ENCODE results near the gene PTPN3. TPM values are rescaled to one million over a fixed set of nuclear protein-coding genes. Genes with fewer than 3 reads are reported as not detected.

The PTPN3 gene
- total and polyA plus RNA-seq, 4 donors, result 6.3 to 30.3 (median 23.5) TPM

DNA sequence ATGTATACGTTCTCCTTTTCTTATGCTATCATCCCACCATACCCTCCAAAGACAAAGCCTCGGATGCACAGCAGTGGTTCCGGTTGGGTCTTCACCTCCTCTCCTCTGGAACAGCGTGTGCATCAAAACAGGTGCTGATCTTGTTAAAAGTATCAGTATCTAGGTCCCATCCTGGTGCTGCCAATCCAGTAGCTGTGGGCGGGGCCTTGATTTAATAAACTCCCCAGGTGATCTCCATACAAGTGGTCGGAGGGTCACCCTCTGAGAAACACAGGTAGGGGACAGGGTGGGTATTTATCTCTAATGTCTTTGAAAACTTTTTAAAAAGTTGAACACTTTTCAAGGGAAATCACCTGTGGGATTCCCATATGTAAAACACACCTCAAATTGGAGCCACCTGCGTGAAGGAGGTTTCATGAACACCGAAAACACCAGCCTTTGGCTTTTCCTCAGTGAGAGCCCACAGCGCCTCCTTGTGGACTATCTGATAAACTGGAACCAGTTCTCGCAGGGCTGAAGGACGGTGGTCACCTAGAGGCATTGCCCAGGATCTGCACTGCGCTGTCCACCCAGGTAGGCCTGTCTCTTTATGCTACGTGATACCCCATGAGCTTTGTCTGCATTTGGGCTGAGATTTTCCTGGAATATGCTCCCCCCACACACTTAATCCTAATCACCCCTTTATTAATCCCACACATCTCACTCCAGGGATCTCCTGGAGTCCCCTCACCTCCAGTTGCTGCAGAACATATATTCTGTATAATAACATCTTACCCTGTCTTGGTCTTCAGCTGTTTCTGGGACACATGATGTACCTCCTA lies 96.7 kb downstream of the PTPN3 start:
- WGBS, result 75% methylated on average over 13 of the region's 13 CpGs
- TF ChIP-seq SP1 (IDR thresholded peaks at IDR 0.05) (no peak), GABPA (IDR thresholded peaks at IDR 0.05 in 1 of 2, conservative IDR thresholded peaks at IDR 0.05 in 1 of 2) (no peak), RAD21 (IDR thresholded peaks at IDR 0.05) (peak; percentile 50 to 72), YY1 (IDR thresholded peaks at IDR 0.05) (no peak)
- TF ChIP-seq, protein P1, sequence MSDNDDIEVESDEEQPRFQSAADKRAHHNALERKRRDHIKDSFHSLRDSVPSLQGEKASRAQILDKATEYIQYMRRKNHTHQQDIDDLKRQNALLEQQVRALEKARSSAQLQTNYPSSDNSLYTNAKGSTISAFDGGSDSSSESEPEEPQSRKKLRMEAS (IDR thresholded peaks at IDR 0.05), result no peak
- TF ChIP-seq, protein P2, sequence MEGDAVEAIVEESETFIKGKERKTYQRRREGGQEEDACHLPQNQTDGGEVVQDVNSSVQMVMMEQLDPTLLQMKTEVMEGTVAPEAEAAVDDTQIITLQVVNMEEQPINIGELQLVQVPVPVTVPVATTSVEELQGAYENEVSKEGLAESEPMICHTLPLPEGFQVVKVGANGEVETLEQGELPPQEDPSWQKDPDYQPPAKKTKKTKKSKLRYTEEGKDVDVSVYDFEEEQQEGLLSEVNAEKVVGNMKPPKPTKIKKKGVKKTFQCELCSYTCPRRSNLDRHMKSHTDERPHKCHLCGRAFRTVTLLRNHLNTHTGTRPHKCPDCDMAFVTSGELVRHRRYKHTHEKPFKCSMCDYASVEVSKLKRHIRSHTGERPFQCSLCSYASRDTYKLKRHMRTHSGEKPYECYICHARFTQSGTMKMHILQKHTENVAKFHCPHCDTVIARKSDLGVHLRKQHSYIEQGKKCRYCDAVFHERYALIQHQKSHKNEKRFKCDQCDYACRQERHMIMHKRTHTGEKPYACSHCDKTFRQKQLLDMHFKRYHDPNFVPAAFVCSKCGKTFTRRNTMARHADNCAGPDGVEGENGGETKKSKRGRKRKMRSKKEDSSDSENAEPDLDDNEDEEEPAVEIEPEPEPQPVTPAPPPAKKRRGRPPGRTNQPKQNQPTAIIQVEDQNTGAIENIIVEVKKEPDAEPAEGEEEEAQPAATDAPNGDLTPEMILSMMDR (IDR thresholded peaks at IDR 0.05; ENCODE audit: low read depth, low read length, missing input control), result peak; percentile 40
- H3K27ac ChIP-seq (ENCODE audit: low read depth in 1 of 2, low read length in 2 of 2), result no peak overlapping the region
- no peak overlapping the region for H3K4me3 ChIP-seq (ENCODE audit: low read depth in 1 of 3, low read length in 3 of 3)
- H3K9ac ChIP-seq (ENCODE audit: low read depth in 1 of 2, low read length in 2 of 2), result no peak overlapping the region
- H3K27me3 ChIP-seq (ENCODE audit: control insufficient read depth in 4 of 4, insufficient read depth in 4 of 4, low read length in 3 of 4), result no peaks in the 10 kb centered on the region
- peak; percentile 47 for DNase-seq (ENCODE audit: low spot score)
- H3K36me3 ChIP-seq (ENCODE audit: control insufficient read depth in 4 of 4, insufficient read depth in 3 of 4, low read depth in 1 of 4, low read length in 3 of 4), result peaks cover 14 to 69% (median 54%) of the 10 kb centered on the region in 4 donors
- H3K9me3 ChIP-seq (ENCODE audit: control insufficient read depth in 4 of 4, low read length in 3 of 4), result no peaks in the 10 kb centered on the region
- no peaks in the 10 kb centered on the region for H3K4me1 ChIP-seq (ENCODE audit: control insufficient read depth in 4 of 4, insufficient read depth in 4 of 4, low read length in 3 of 4)

DNA sequence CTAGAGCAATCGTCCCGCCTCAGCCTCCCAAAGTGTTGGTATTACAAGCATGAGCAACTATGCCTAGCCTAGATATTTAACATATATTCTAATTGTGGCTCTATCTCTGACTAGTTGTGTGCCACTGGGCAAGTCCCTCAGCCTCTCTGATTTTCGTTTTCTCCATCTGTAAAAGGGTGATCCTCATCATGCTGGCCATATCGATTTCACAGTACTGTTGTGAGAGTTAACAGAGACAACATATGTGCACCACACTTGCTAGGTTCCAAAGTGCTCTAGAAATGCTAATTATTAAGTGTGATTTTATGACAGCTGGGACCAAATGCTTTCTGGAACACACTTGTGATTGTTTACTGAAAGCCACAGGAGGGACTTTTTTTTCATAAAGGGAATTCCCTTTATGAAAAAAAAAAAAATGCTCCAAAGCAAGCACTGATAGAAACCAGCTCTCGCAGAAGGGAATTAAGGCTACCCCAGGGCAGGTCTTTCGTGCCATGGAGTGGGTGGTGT lies 98.8 kb downstream of the PTPN3 start:
- Histone ChIP-seq H3K4me3 (ENCODE audit: low read depth in 1 of 3, low read length in 3 of 3) (no peak overlapping the region), H3K9ac (ENCODE audit: low read depth in 1 of 2, low read length in 2 of 2) (no peak overlapping the region), H3K36me3 (ENCODE audit: control insufficient read depth in 4 of 4, insufficient read depth in 3 of 4, low read depth in 1 of 4, low read length in 3 of 4) (peaks cover 13 to 57% (median 41%) of the 10 kb centered on the region in 4 donors), H3K4me1 (ENCODE audit: control insufficient read depth in 4 of 4, insufficient read depth in 4 of 4, low read length in 3 of 4) (no peaks in the 10 kb centered on the region), H3K9me3 (ENCODE audit: control insufficient read depth in 4 of 4, low read length in 3 of 4) (no peaks in the 10 kb centered on the region), H3K27ac (ENCODE audit: low read depth in 1 of 2, low read length in 2 of 2) (no peak overlapping the region), H3K27me3 (ENCODE audit: control insufficient read depth in 4 of 4, insufficient read depth in 4 of 4, low read length in 3 of 4) (no peaks in the 10 kb centered on the region)
- no peak for DNase-seq (ENCODE audit: low spot score)
- 90% methylated on average over 6 of the region's 6 CpGs for WGBS
- no peak for TF ChIP-seq NR2F2 (IDR thresholded peaks at IDR 0.05)
- TF ChIP-seq EGR1 (IDR thresholded peaks at IDR 0.05; ENCODE audit: low read depth in 2 of 2), result no peak
- no peak for TF ChIP-seq FOXA2 (IDR thresholded peaks at IDR 0.05)
- TF ChIP-seq, protein P3, sequence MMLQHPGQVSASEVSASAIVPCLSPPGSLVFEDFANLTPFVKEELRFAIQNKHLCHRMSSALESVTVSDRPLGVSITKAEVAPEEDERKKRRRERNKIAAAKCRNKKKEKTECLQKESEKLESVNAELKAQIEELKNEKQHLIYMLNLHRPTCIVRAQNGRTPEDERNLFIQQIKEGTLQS (IDR thresholded peaks at IDR 0.05), result no peak
- TF ChIP-seq, protein P4, sequence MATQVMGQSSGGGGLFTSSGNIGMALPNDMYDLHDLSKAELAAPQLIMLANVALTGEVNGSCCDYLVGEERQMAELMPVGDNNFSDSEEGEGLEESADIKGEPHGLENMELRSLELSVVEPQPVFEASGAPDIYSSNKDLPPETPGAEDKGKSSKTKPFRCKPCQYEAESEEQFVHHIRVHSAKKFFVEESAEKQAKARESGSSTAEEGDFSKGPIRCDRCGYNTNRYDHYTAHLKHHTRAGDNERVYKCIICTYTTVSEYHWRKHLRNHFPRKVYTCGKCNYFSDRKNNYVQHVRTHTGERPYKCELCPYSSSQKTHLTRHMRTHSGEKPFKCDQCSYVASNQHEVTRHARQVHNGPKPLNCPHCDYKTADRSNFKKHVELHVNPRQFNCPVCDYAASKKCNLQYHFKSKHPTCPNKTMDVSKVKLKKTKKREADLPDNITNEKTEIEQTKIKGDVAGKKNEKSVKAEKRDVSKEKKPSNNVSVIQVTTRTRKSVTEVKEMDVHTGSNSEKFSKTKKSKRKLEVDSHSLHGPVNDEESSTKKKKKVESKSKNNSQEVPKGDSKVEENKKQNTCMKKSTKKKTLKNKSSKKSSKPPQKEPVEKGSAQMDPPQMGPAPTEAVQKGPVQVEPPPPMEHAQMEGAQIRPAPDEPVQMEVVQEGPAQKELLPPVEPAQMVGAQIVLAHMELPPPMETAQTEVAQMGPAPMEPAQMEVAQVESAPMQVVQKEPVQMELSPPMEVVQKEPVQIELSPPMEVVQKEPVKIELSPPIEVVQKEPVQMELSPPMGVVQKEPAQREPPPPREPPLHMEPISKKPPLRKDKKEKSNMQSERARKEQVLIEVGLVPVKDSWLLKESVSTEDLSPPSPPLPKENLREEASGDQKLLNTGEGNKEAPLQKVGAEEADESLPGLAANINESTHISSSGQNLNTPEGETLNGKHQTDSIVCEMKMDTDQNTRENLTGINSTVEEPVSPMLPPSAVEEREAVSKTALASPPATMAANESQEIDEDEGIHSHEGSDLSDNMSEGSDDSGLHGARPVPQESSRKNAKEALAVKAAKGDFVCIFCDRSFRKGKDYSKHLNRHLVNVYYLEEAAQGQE (IDR thresholded peaks at IDR 0.05), result no peak
- TF ChIP-seq, protein P1 (IDR thresholded peaks at IDR 0.05), result no peak
- no peak for TF ChIP-seq HNF4G (IDR thresholded peaks at IDR 0.05)
- TF ChIP-seq, protein P2 (IDR thresholded peaks at IDR 0.05; ENCODE audit: low read depth, low read length, missing input control), result no peak
- TF ChIP-seq RAD21 (IDR thresholded peaks at IDR 0.05), result no peak
- TF ChIP-seq, protein P5, sequence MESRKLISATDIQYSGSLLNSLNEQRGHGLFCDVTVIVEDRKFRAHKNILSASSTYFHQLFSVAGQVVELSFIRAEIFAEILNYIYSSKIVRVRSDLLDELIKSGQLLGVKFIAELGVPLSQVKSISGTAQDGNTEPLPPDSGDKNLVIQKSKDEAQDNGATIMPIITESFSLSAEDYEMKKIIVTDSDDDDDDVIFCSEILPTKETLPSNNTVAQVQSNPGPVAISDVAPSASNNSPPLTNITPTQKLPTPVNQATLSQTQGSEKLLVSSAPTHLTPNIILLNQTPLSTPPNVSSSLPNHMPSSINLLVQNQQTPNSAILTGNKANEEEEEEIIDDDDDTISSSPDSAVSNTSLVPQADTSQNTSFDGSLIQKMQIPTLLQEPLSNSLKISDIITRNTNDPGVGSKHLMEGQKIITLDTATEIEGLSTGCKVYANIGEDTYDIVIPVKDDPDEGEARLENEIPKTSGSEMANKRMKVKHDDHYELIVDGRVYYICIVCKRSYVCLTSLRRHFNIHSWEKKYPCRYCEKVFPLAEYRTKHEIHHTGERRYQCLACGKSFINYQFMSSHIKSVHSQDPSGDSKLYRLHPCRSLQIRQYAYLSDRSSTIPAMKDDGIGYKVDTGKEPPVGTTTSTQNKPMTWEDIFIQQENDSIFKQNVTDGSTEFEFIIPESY (IDR thresholded peaks at IDR 0.05), result no peak
- no peak for TF ChIP-seq FOXA1 (IDR thresholded peaks at IDR 0.05)
- no peak for TF ChIP-seq JUND (IDR thresholded peaks at IDR 0.05)
- no peak for TF ChIP-seq YY1 (IDR thresholded peaks at IDR 0.05)
- TF ChIP-seq GABPA (IDR thresholded peaks at IDR 0.05 in 1 of 2, conservative IDR thresholded peaks at IDR 0.05 in 1 of 2), result no peak
- no peak for TF ChIP-seq SP1 (IDR thresholded peaks at IDR 0.05)
- TF ChIP-seq HNF4A (conservative IDR thresholded peaks at IDR 0.05), result no peak
- TF ChIP-seq TAF1 (conservative IDR thresholded peaks at IDR 0.05), result no peak
- no peak for TF ChIP-seq RXRA (IDR thresholded peaks at IDR 0.05)
